Cerebellar cortex (tissue), 1 donor: ENCODE data around the gene NCOA7.
"Not testable (repeated sequence)": the region's sequence is repeated elsewhere in the genome, so short reads cannot be mapped to it uniquely, and the experiment has no call there.

Experiments
- DNase-seq: peaks from one replicate; pipeline ENCODE4 v3.0.0-alpha.2; 2015; ENCODE audit warnings: low spot score

The NCOA7 gene

GRCh38 chr6:125945378-125946141 lies 154.8 kb downstream of the NCOA7 start:
- DNase-seq = no peak

- no peak for DNase-seq
These were observed 156.9 kb downstream of the NCOA7 start for GRCh38 chr6:125947615-125948014.

DNA sequence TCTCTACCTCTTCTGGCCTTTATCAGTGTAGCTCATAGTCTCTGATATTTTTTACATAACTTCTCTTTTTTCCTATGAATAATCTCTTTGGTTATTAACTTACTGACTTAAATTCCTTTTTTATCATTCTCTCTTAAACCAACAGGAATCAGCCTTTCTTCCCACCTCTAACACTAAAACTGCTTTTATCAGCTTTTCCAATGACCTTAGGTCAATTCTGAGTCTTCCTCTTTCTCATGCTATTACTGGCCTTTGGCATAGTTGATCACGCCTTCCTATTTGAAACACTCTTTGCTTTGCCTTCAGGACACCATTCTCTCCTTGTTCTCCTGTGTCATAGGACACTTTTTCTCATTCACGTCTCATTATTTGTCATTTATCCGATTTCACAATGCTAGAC lies 157.7 kb downstream of the NCOA7 start:
- no peak for DNase-seq

DNA sequence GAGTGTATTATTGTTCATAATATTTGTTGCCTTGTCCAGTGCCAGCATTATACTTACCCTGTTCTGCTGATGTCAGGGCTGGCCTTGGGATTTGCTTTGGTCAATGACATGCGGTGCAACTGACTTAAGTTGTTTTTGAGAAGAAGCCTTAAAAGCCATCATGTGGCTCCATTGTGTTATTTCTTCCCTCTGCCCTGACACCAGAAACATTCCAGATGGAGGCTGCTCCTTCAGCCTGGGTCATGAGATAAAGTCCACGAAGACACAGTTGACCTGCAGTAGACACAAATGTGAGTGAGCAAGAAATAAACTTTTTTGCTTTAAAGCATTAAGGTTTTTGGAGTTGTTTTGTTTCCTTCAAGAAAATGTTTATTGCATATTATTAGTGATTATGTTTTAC lies 158.3 kb downstream of the NCOA7 start:
- no peak for DNase-seq

DNA sequence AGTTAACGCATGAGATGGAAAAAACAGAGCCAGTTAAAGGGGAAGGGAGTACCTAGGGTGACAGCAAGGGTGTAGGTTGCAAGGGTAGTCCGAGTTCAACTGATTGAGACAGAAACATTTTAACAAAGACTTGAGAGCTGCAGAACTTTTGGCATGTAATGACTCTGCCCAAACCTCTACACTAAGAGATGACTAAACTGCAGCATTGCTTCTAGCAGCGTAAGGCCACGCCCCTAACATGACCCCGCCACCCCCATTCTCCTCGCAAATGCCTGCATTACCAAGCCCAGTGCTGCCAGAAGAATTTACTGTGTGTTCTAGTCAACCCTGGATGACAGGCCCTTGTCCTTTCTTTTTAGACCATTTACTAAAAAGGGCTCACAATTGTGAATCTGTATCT lies 159.5 kb downstream of the NCOA7 start:
- no peak for DNase-seq

DNA sequence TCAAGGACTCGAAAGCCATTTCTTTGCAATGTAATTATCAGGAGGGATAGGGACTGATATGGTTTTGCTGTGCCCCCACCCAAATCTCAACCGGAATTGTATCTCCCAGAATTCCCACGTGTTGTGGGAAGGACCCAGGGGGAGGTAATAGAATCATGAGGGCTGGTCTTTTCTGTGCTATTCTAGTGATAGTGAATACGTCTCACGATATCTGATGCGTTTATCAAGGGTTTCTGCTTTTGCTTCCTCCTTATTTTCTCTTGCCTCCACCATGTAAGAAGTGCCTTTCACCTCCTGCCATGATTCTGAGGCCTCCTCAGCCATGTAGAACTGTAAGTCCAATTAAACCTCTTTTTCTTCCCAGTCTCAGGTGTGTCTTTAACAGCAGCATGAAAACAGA lies 160.0 kb downstream of the NCOA7 start:
- not testable (repeated sequence) for DNase-seq

- no peak for DNase-seq
These were observed 160.6 kb downstream of the NCOA7 start for GRCh38 chr6:125951323-125951722.

DNA sequence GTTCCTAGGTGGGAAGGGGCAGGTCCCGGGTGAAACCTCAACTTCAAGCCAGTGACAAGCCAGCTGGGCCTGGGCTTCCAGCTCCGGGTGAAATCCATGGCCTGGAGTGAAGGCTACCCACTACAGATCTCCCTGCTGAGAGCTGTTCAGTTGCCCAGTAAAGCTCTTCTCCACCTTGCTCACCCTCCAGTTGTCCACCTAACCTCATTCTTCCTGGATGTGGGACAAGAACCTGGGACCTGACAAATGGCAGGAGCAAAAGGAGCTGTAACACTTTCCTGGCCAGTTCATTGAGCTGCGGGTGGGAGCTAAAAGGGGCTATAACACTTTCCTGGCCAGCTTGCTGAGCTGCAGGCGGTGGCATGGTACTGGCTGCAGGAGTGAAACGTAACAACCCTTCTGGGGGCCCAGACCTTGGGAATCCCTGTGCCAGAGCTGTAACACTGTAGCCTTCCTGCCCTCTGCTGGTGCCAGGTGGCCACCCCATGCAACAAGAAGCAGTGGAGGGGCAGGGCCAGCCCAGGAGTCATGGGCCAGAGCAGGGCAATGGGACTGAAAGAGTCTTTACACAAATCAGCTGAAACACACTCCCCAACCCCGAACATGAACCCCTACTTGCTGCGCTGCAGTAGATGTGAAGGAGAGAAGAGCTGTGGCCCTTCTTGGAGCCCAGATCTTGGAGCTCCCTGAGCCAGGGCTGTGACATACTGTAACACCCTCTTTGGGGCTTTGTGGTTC lies 162.2 kb downstream of the NCOA7 start:
- no peak for DNase-seq

- no peak for DNase-seq
These were observed 162.7 kb downstream of the NCOA7 start for GRCh38 chr6:125953502-125953875.

- no peak for DNase-seq
These were observed 164.1 kb downstream of the NCOA7 start for GRCh38 chr6:125954735-125955339.

DNA sequence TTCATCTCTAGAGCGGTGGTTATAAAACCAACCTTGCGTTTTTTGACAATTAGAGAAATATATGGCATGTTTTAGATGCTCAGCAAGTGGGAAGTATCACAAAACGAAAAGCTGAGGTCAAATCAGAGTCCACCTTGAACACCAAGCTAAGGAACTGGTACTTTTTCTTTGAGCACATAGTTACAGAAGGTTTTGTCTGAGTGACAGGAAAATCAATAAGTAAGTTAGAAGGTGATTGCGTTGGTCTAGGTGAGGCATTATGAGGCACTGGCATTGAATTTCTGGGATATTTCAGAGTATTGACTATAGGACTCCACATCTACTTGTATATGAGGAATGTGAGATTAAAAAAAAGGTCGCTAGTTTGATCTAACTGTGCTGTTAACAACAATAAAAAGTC lies 165.2 kb downstream of the NCOA7 start:
- no peak for DNase-seq

DNA sequence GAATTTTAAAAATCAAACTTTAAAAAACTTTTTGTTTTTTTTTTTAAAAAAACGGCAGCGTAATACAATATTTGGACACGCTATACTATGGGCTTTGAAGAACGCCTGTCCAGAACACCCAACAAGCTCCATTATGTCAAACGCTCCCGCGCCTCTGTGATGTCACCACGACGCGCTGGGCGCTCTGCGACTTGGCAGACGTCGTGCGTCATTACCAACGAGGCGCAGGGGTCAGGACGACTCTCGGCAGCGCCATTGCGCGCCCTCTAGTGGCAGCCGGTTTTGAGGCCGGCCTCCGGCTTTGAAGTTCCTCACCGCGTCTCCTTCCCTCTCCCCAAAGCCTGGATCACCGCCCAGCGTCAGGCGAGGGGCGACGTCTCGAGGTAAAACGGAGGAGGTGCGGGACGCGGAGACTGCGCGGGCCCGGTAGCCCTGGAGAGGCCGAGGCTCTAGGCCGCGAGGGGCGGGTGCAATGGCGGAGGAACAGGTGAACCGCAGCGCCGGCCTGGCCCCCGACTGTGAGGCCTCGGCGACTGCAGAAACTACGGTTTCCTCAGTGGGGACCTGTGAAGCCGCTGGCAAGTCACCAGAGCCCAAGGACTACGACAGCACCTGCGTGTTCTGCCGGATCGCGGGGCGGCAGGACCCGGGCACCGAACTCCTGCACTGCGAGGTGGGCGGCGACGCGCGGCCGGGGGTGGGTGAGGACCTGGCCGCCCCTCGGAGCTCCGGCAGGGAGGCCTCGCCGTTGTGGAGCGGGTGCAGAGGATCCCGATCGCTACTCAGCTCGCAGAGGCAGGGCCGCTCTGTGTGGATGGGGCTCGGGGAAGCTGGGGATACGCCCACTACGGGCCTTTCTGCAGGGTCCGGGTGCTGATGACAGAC lies 166.0 kb downstream of the NCOA7 start, which contains the start of gene HINT3:
TSS of gene HINT3 (plus strand) at position 265 of the 885 bp plus-strand sequence. CDS start at position 473, 208 bp downstream.
- peak; percentile 98 for DNase-seq

- DNase-seq = no peak
These were observed 166.6 kb downstream of the NCOA7 start for GRCh38 chr6:125957391-125957693.

GRCh38 chr6:125957845-125958244 lies 167.1 kb downstream of the NCOA7 start:
- DNase-seq = peak; percentile 67

DNA sequence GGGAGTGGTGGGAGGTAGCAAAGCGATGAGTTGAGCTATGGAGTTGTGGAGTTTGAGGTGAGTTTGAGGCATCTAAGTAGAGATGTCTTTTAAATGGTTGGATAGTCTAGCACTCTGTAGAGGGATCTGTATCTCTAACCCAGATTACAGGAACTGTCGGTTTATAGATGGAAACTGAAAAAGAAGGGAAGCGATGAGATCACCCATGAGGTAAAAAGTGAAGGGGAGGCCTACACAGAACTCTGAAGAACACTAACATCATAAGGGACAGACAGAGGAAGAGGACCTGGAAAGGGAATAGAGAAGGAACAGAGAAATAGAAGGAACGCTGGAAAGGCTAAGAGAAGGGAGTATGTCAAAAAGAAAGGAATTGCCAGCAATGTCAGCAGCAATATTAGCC lies 168.3 kb downstream of the NCOA7 start:
- DNase-seq = no peak

DNA sequence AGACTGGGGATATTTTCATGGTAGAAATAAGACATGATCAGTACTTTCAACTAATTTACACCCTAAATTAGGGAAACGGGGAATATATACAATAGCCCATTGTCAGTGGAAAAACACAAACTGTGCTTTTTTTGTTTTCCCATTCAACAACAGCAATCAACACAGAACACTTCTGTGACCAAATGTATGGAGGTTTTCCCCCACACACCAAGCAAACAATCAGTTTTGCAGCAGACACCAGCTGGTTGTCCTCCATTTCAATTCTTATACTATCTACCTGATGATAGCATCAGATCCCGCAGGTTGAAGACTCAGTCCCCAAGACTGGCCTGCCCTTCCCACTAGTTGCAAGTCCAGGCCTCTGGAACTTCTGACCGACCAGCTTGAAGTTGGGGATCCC lies 170.4 kb downstream of the NCOA7 start:
- DNase-seq = no peak

DNA sequence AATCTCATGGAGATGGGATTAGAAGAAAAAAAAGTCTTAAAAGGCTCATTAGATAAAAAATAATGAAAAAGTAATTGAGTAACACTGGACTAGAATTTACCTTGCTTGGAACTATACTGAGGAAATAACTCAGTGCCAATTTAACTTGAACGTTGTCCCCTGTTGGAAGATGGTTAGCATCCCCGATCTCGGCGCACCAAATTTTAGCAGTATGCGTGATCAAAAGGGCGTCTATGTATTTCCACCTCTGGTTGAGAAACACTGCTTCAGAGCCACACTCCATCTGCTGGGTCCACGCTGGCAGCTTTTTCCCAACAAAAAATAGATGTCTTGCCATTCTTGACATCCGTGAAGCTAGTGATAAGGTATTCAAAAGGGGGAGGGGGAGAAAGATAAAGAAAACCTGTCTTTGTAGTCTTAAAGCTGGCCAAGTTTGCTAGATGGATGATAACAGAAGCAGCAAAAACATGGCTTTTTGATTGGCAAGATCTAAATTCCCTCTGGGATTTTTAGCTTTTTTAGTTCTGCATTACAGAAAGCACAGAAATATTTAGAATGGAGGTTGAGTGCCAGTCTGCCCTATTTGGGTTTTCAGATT lies 172.2 kb downstream of the NCOA7 start:
- DNase-seq = no peak

DNA sequence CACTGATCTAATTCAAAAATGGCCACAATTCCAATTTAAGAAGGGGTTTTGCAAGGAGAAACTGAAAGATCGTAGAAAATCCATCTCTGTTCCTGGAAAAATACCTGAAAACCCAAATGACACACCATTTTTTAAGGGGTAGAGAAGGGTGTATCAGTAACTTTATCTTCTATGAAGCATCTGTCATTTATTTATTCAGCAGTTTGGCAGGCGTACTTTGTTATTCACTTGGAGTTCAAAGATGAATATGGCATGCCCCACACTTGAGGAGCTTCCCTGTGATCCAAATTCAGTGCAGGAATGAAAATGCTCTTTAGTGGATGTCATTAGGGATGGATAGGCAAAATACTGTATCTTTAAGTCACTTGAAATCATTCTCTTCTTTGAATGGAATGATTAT lies 173.1 kb downstream of the NCOA7 start:
- no peak for DNase-seq

GRCh38 chr6:125966569-125966968 lies 175.8 kb downstream of the NCOA7 start:
- no peak for DNase-seq

GRCh38 chr6:125968493-125968892 lies 177.7 kb downstream of the NCOA7 start:
- DNase-seq = no peak

GRCh38 chr6:125970760-125971159 lies 180.0 kb downstream of the NCOA7 start:
- no peak for DNase-seq

DNA sequence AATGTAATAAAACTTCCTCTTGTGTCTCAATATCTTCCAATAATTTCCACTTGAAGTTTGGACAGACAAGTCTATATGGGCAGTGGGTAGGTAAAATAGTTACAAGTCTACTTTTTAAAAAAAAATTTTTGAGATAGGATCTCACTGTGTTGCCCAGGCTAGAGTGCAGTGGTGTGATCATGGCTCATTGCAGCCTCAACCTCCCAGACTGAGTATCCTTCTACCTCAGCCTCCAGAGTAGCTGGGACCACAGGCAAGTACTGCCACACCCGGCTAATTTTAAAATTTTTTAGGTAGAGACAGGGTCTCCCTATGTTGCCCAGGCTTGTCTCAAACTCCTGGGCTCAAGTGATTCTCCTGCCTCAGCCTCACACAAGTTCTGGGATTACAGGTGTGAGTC lies 181.7 kb downstream of the NCOA7 start:
- not testable (repeated sequence) for DNase-seq
